NCI-H2081 treated with DMSO at 0.1 percent for 48 hours (cell line): ENCODE results near the gene PRDM2.
"Not testable (repeated sequence)": the region's sequence is repeated elsewhere in the genome, so short reads cannot be mapped to it uniquely, and the experiment has no call there.

Experiments used
- DNase-seq: peaks from one replicate; lab custom pipeline; 2025; lab: John Stamatoyannopoulos, UW

PRDM2 gene, protein sequence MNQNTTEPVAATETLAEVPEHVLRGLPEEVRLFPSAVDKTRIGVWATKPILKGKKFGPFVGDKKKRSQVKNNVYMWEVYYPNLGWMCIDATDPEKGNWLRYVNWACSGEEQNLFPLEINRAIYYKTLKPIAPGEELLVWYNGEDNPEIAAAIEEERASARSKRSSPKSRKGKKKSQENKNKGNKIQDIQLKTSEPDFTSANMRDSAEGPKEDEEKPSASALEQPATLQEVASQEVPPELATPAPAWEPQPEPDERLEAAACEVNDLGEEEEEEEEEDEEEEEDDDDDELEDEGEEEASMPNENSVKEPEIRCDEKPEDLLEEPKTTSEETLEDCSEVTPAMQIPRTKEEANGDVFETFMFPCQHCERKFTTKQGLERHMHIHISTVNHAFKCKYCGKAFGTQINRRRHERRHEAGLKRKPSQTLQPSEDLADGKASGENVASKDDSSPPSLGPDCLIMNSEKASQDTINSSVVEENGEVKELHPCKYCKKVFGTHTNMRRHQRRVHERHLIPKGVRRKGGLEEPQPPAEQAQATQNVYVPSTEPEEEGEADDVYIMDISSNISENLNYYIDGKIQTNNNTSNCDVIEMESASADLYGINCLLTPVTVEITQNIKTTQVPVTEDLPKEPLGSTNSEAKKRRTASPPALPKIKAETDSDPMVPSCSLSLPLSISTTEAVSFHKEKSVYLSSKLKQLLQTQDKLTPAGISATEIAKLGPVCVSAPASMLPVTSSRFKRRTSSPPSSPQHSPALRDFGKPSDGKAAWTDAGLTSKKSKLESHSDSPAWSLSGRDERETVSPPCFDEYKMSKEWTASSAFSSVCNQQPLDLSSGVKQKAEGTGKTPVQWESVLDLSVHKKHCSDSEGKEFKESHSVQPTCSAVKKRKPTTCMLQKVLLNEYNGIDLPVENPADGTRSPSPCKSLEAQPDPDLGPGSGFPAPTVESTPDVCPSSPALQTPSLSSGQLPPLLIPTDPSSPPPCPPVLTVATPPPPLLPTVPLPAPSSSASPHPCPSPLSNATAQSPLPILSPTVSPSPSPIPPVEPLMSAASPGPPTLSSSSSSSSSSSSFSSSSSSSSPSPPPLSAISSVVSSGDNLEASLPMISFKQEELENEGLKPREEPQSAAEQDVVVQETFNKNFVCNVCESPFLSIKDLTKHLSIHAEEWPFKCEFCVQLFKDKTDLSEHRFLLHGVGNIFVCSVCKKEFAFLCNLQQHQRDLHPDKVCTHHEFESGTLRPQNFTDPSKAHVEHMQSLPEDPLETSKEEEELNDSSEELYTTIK (N-terminal part only)

GRCh38 chr1:13699936-13700520 is at the start of gene PRDM2:
TSS of gene PRDM2 (plus strand) at chr1:13700188. CDS start at chr1:13715606, 15,418 bp downstream.
- no peak for DNase-seq

DNA sequence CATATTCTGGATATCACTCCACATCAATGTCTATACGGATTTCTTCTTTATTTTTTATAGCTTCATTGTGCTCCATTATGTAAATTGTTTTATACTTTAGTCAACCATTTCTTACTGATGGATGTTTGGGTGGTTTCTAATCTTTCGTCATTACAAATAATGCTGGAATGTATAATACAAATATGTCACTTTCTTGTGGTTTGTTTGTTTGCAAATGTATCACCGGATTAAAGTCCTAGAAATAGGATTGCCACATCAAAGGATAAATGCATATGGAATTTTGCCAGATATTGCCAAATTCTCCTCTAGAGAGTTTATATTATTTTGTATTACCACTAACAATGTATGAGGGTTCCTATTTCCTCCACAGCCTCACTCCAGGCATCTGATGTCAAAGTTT is 48.7 kb upstream of the PRDM2 start:
- no peak for DNase-seq

DNA sequence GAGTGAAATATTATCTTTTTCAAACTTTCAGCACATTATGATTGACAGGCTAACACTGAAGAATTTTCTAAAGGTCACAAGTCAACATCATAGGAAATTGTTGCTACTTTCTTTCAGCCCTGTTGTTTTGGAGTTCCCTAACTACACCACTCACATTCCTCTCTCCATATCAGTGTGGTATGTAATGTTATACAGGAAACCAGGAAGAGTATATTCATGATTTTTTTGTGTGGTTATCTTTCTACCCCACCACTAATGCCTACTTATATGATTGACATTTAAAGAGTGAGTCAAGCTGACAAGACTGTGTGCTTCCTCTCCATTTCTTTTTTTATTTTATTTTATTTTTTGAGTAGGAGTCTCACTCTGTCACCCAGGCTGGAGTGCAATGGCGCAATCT is 47.8 kb upstream of the PRDM2 start:
- DNase-seq = no peak

DNA sequence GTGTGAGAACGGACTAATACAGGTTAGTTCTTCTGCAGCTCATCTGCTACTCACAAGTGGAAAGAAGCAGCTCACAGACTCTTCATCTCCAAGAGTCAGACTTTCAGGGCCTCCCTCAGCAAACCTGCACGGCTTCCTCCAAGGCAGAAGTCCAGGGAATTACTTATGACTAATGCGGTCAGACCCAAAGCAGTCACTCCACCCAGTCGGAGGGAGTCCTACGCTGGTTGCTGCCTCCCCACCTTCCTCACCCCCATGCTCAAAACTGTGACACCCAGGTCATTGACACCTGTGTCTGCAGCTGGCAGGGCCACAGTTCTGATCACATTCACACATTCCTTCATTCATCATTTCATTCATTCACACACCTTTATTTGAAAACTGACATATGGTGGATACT is 38.4 kb upstream of the PRDM2 start:
- DNase-seq = no peak

DNA sequence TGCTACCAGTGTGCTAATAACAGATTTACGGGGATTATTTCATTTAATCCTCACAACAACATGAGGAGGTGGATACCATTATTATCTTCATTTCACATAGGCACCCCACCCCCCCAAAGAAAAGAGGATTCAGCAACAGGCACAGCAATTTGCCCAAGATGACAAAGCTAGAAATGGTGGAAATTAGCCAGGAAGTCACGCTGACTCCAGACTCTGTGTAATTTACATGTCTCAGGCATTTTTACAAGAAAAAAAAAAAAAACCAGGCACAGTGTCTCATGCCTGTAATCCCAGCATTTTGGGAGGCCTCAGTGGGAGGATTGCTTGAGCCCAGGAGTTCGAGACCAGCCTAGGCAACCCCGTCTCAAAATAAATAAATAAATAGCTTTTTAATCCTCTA is 37.5 kb upstream of the PRDM2 start:
- DNase-seq = no peak

DNA sequence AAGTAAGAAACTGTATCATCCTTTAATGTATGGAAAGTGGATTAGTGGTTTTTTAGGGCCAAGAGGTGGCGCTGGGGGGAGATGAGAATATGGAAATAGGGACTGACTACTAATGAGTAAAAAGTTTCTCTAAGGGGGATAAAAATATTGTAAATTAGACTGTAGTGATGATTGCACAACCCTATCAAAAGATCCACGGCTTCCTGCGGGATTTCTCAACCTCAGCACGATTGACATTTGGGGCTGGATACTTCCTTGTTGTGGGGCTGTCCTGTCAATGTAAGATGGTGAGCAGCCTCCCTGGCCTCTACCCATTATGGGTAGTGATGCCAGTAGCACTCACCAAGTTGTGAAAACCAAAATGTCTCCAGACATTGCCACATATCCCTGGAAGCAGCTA is 36.0 kb upstream of the PRDM2 start:
- DNase-seq = no peak

DNA sequence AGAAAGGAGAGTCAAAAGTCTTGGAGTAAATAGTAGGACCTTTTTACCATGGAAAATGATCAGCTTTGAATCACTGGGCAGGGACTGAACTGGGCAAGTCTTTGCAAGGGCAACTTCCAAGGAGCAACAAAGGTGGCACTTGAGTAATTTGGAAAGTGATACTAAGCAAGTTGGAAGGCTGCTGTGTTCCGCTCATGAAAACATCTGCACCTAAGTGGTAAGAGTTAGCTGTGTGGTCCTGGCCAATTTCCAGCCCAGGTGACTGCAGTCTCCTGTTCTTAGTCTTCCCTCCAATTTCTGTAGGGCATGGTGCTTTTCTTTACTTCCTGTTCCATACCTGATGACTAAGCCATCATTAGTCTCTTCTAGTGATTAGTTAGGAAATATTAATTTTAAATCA is 35.5 kb upstream of the PRDM2 start:
- DNase-seq = no peak

DNA sequence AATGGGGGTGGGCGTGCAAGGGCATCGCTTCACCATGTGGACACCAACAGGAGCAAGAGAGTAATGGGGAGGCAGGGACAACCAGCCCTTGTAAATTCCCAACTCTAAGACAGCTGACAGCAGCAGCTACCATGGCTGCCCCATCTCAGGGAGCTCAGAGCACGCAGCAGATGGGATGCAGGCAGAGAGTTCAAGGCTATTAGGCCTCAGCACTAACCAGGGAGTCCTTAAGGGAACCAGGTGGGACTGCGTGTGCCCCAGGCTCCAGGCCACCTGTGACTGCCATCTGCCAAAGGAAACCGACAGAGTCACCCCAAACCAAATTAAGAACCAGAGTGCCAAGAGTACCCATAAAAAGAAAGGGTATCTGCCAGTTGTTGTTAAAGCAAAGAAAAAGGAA is 33.7 kb upstream of the PRDM2 start:
- no peak for DNase-seq

DNA sequence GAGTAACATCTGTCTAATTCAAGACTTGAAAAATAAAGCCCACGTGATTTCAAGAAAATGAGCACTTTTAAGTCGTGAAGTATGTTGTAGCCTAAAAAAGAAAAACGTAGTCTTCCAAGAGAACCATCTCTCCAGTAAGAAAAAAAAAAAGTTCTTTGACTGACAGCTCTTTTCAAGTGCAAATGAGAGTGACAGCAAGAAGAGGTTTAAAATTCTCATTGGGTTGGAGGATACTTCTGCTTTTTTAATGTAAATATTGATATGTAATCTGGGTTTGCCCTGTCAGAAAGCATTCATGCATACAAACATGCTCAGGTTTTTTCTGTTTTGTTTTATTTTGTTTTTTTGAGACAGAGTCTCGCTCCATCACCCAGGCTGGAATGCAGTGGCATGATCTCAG is 32.3 kb upstream of the PRDM2 start:
- no peak for DNase-seq

DNA sequence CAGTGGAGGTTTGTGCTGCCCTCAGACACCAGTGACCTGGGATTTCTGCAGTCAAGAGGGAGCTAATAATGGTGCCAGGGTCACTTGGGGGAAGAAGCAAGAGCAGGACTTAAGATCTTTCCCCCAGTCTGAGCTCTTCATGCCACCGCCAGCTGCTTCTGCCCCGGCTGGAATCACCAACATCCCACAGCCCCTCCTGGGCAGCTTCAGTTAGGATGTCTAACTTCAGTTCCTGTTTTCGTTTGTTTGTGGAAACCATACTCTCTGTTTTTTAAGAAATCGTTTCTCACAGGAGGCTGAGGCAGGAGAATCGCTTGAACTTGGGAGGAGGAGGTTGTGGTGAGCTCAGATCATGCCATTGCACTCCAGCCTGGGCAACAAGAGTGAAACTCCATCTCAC is 25.6 kb upstream of the PRDM2 start:
- DNase-seq = no peak

- no peak for DNase-seq
Measured at GRCh38 chr1:13675151-13675651, 24.8 kb upstream of the PRDM2 start.

GRCh38 chr1:13677896-13678295 is 22.1 kb upstream of the PRDM2 start:
- no peak for DNase-seq

DNA sequence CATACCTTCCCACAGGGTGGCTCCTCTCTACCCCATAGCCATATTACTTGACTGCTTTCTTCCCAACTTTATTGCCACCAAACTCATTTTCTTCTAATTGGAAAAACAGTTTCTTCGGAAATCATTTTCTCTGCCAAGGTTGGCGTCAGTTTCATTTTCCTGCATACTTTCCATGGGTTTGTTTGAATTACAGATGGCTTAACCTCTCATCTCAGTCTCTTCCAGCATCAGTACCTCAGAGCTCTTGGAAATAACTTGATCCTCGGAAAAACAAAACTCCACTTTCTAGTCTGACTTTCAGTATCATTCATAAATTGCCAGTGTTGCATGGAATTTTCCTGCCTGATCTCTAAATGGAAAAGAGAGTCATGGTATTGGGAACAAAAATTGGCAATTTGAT is 20.3 kb upstream of the PRDM2 start:
- no peak for DNase-seq

GRCh38 chr1:13680609-13681008 is 19.4 kb upstream of the PRDM2 start:
- DNase-seq = not testable (repeated sequence)

GRCh38 chr1:13681921-13682320 is 18.1 kb upstream of the PRDM2 start:
- no peak for DNase-seq

DNA sequence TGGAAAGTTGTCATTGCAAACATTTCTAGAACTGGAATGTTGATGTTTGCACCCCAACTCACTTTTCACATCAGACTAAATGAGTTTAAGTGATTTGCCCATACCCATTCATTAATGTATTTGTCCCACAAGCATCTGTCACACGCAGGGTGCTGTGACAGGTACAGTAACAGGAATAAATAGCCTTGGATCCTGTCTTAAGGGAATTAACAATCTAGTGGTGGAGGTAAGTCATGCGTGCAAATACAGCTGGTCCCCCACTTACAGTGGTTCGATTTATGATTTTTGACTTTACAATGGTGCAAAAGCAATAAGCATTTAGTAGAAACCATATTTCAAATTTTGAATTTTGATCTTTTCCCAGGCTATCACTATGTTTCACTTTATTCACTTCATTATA is 17.5 kb upstream of the PRDM2 start:
- DNase-seq = no peak

- no peak for DNase-seq
Measured at GRCh38 chr1:13683206-13683605, 16.8 kb upstream of the PRDM2 start.

GRCh38 chr1:13687151-13687715 is 12.8 kb upstream of the PRDM2 start:
- no peak for DNase-seq

- DNase-seq = not testable (repeated sequence)
Measured at GRCh38 chr1:13693094-13693493, 6.9 kb upstream of the PRDM2 start.

DNA sequence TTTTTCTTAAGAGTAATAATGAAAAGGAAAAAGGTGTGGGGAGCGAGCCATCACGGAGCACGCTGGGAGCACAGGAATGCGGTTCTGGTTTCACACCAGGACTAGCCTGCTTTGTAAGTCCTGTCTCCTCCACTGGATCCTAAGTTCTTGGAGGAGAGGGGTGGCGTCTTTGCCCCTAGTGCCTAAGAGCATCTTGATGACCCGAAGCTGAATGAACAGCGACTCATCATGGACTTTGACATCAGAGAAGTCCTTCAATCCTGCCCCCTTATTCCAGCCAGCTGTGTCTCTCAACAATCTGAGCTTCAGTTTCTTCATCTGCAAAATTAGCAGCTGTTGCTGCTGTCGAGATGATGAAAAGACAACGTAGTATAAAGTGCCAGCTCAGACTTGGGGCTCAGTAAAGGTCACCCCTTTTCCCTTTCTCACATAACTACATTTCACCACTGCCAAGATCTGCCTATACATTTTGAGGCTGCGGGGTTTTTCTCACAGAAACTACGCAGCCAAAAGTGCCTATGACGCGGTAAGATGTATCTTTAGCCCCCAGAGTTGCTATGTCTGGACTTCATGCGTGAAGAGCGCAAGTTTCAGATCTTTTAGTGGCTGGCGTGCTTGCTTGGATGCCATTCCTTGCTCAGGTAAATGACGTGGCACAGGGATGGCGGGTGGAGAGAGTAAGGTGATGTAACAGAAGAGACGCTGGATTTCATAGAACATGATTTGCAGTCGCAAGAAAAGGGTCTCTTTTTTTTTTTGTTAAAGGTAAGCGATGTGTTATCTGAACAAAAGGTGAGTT is 4.9 kb upstream of the PRDM2 start:
- DNase-seq = no peak

- no peak for DNase-seq
Measured at GRCh38 chr1:13697738-13698137, 2.2 kb upstream of the PRDM2 start.
